Measurements from ENCODE around the gene PTPRM. TPM values are rescaled to one million over a fixed set of nuclear protein-coding genes. Genes with fewer than 3 reads are reported as not detected.

PTPRM gene
- total RNA-seq, 1 experiment from 2014 or later, result 11.1 TPM

GRCh38 chr18:7757175-7757574, 190.1 kb downstream of the PTPRM start:
- ATAC-seq (no peak), DNase-seq (ENCODE audit: low spot score) (no peak)
- Mint-ChIP-seq H3K4me3 (no peak overlapping the region), H3K36me3 (no peaks in the 10 kb centered on the region), H3K27me3 (ENCODE audit: low read depth) (no peaks in the 10 kb centered on the region), H3K27ac (no peak overlapping the region), H3K9me3 (no peaks in the 10 kb centered on the region), H3K4me1 (peaks cover 20% of the 10 kb centered on the region)
- no peak for TF ChIP-seq CTCF (IDR thresholded peaks at IDR 0.05)
- no peak for TF ChIP-seq ZNF281 (CRISPR knock-in tag; IDR thresholded peaks at IDR 0.05)
- TF ChIP-seq E2F4 (CRISPR knock-in tag; IDR thresholded peaks at IDR 0.05; ENCODE audit: borderline replicate concordance, low read depth), result no peak
- no peak for TF ChIP-seq CDX4 (CRISPR knock-in tag; IDR thresholded peaks at IDR 0.05; ENCODE audit: borderline replicate concordance)
- TF ChIP-seq HMGA2 (CRISPR knock-in tag; IDR thresholded peaks at IDR 0.05), result no peak
- TF ChIP-seq SMAD4 (CRISPR knock-in tag; IDR thresholded peaks at IDR 0.05), result no peak
- TF ChIP-seq ERG (CRISPR knock-in tag; IDR thresholded peaks at IDR 0.05), result no peak
- TF ChIP-seq GTF2I (CRISPR knock-in tag; conservative IDR thresholded peaks at IDR 0.05), result no peak
- no peak for TF ChIP-seq GRHL2 (CRISPR knock-in tag; IDR thresholded peaks at IDR 0.05; ENCODE audit: insufficient replicate concordance, severe bottlenecking)
- no peak for TF ChIP-seq PREB (CRISPR knock-in tag; IDR thresholded peaks at IDR 0.05; ENCODE audit: borderline replicate concordance)
- TF ChIP-seq ZBTB21 (CRISPR knock-in tag; IDR thresholded peaks at IDR 0.05; ENCODE audit: borderline replicate concordance), result no peak
- no peak for TF ChIP-seq MXD4 (CRISPR knock-in tag; IDR thresholded peaks at IDR 0.05; ENCODE audit: borderline replicate concordance)
- TF ChIP-seq KAT7 (CRISPR knock-in tag; IDR thresholded peaks at IDR 0.05; ENCODE audit: borderline replicate concordance), result no peak
- TF ChIP-seq RORB (CRISPR knock-in tag; IDR thresholded peaks at IDR 0.05), result no peak
- no peak for TF ChIP-seq AFF4 (CRISPR knock-in tag; IDR thresholded peaks at IDR 0.05; ENCODE audit: borderline replicate concordance)
- TF ChIP-seq NFATC4 (CRISPR knock-in tag; IDR thresholded peaks at IDR 0.05), result no peak
- ChIA-PET CTCF (no interaction called here), POLR2A (no interaction called here)
